ENCODE results near the gene SETBP1. TPM values are rescaled to one million over a fixed set of nuclear protein-coding genes. Genes with fewer than 3 reads are reported as not detected.

SETBP1 gene
- total RNA-seq, 1 donor, result 2.6 TPM

GRCh38 chr18:45014047-45014501 lies 333.4 kb downstream of the SETBP1 start:
- DNase-seq (ENCODE audit: low read depth), result peak; percentile 30
- peak; percentile 23 for TF ChIP-seq CTCF (IDR thresholded peaks at IDR 0.05; ENCODE audit: insufficient read depth, low read depth, low read length)
- H3K4me3 ChIP-seq (ENCODE audit: low read depth, low read length), result no peak overlapping the region

GRCh38 chr18:45015788-45016128 lies 335.1 kb downstream of the SETBP1 start:
- TF ChIP-seq CTCF (IDR thresholded peaks at IDR 0.05; ENCODE audit: insufficient read depth, low read depth, low read length), result no peak
- H3K4me3 ChIP-seq (ENCODE audit: low read depth, low read length), result peak overlapping the region; percentile 31
- no peak for DNase-seq (ENCODE audit: low read depth)

GRCh38 chr18:45019469-45019868 lies 338.8 kb downstream of the SETBP1 start:
- TF ChIP-seq CTCF (IDR thresholded peaks at IDR 0.05; ENCODE audit: insufficient read depth, low read depth, low read length), result no peak
- DNase-seq (ENCODE audit: low read depth), result no peak
- no peak overlapping the region for H3K4me3 ChIP-seq (ENCODE audit: low read depth, low read length)

- TF ChIP-seq CTCF (IDR thresholded peaks at IDR 0.05; ENCODE audit: insufficient read depth, low read depth, low read length), result no peak
- H3K4me3 ChIP-seq (ENCODE audit: low read depth, low read length), result no peak overlapping the region
- DNase-seq (ENCODE audit: low read depth), result no peak
Measured at GRCh38 chr18:45023519-45023918, 342.8 kb downstream of the SETBP1 start.

GRCh38 chr18:45024357-45025088 lies 343.8 kb downstream of the SETBP1 start:
- no peak overlapping the region for H3K4me3 ChIP-seq (ENCODE audit: low read depth, low read length)
- DNase-seq (ENCODE audit: low read depth), result no peak
- no peak for TF ChIP-seq CTCF (IDR thresholded peaks at IDR 0.05; ENCODE audit: insufficient read depth, low read depth, low read length)

GRCh38 chr18:45025089-45025450 lies 344.4 kb downstream of the SETBP1 start:
- no peak for DNase-seq (ENCODE audit: low read depth)
- H3K4me3 ChIP-seq (ENCODE audit: low read depth, low read length), result no peak overlapping the region
- TF ChIP-seq CTCF (IDR thresholded peaks at IDR 0.05; ENCODE audit: insufficient read depth, low read depth, low read length), result no peak

GRCh38 chr18:45026162-45026561 lies 345.5 kb downstream of the SETBP1 start:
- no peak for TF ChIP-seq CTCF (IDR thresholded peaks at IDR 0.05; ENCODE audit: insufficient read depth, low read depth, low read length)
- no peak for DNase-seq (ENCODE audit: low read depth)
- H3K4me3 ChIP-seq (ENCODE audit: low read depth, low read length), result no peak overlapping the region
